ENCODE measurements around the gene PTPRU. TPM values are rescaled to one million over a fixed set of nuclear protein-coding genes. Genes with fewer than 3 reads are reported as not detected.

PTPRU gene
- total RNA-seq, 1 experiment from 2014 or later: 54.5 TPM

DNA sequence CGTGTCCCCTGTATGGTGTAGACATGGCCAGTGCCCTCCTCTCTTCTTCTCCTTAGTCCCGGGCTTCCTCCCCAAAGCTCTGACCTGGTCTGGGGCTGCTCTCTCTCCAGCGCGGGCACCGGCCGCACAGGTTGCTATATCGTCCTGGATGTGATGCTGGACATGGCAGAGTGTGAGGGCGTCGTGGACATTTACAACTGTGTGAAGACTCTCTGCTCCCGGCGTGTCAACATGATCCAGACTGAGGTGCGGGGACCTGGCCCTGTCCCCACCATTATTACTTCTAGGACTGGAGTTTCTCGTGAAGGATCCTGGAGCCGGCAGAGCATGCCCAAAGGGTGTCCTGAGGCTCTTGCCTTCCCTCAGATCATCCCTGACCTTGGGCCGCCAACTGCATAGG, 78.9 kb downstream of the PTPRU start:
- TF ChIP-seq, protein P1, sequence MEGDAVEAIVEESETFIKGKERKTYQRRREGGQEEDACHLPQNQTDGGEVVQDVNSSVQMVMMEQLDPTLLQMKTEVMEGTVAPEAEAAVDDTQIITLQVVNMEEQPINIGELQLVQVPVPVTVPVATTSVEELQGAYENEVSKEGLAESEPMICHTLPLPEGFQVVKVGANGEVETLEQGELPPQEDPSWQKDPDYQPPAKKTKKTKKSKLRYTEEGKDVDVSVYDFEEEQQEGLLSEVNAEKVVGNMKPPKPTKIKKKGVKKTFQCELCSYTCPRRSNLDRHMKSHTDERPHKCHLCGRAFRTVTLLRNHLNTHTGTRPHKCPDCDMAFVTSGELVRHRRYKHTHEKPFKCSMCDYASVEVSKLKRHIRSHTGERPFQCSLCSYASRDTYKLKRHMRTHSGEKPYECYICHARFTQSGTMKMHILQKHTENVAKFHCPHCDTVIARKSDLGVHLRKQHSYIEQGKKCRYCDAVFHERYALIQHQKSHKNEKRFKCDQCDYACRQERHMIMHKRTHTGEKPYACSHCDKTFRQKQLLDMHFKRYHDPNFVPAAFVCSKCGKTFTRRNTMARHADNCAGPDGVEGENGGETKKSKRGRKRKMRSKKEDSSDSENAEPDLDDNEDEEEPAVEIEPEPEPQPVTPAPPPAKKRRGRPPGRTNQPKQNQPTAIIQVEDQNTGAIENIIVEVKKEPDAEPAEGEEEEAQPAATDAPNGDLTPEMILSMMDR (IDR thresholded peaks at IDR 0.05; ENCODE audit: unreplicated experiment): no peak
- Mint-ChIP-seq H3K36me3 (ENCODE audit: insufficient read depth, unreplicated experiment) (no peaks in the 10 kb centered on the region), H3K27ac (ENCODE audit: unreplicated experiment) (no peak overlapping the region), H3K4me3 (ENCODE audit: low read depth, unreplicated experiment) (no peak overlapping the region), H3K4me1 (ENCODE audit: low read depth, unreplicated experiment) (no peaks in the 10 kb centered on the region), H3K27me3 (ENCODE audit: unreplicated experiment) (no peaks in the 10 kb centered on the region), H3K9me3 (ENCODE audit: low read depth, unreplicated experiment) (no peaks in the 10 kb centered on the region)
- intact Hi-C loops (cut with micrococcal nuclease; ENCODE audit: unreplicated experiment): no loop called here
- BruUV-seq (replicated peaks): no TSS peak
- CTCF ChIA-PET: no interaction called here
- DNase-seq: no peak

DNA sequence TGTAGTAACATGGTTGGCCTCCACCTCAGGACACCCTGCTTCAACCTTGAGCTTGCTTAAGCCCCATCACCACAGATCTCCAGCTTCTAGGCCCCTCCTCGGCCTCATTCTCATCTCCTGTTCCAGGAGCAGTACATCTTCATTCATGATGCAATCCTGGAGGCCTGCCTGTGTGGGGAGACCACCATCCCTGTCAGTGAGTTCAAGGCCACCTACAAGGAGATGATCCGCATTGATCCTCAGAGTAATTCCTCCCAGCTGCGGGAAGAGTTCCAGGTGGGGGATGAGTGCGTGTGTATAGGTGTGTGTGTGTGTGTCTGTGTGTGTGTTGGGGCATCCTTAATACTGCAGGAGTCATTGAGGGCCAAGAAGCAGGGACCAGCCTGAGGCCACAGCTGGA, 79.6 kb downstream of the PTPRU start:
- no peak overlapping the region for H3K27ac Mint-ChIP-seq (ENCODE audit: unreplicated experiment)
- no peaks in the 10 kb centered on the region for H3K9me3 Mint-ChIP-seq (ENCODE audit: low read depth, unreplicated experiment)
- H3K4me1 Mint-ChIP-seq (ENCODE audit: low read depth, unreplicated experiment): no peaks in the 10 kb centered on the region
- TF ChIP-seq, protein P1 (IDR thresholded peaks at IDR 0.05; ENCODE audit: unreplicated experiment): no peak
- H3K4me3 Mint-ChIP-seq (ENCODE audit: low read depth, unreplicated experiment): no peak overlapping the region
- no TSS peak for BruUV-seq (replicated peaks)
- no peak for DNase-seq
- intact Hi-C loops (cut with micrococcal nuclease; ENCODE audit: unreplicated experiment): no loop called here
- CTCF ChIA-PET: interaction anchor here (1.0 kb wide), 1 partner anchor 70 kb away, joined by 3 read pairs; no protein-coding TSS in a partner anchor
- no peaks in the 10 kb centered on the region for H3K36me3 Mint-ChIP-seq (ENCODE audit: insufficient read depth, unreplicated experiment)
- no peaks in the 10 kb centered on the region for H3K27me3 Mint-ChIP-seq (ENCODE audit: unreplicated experiment)

DNA sequence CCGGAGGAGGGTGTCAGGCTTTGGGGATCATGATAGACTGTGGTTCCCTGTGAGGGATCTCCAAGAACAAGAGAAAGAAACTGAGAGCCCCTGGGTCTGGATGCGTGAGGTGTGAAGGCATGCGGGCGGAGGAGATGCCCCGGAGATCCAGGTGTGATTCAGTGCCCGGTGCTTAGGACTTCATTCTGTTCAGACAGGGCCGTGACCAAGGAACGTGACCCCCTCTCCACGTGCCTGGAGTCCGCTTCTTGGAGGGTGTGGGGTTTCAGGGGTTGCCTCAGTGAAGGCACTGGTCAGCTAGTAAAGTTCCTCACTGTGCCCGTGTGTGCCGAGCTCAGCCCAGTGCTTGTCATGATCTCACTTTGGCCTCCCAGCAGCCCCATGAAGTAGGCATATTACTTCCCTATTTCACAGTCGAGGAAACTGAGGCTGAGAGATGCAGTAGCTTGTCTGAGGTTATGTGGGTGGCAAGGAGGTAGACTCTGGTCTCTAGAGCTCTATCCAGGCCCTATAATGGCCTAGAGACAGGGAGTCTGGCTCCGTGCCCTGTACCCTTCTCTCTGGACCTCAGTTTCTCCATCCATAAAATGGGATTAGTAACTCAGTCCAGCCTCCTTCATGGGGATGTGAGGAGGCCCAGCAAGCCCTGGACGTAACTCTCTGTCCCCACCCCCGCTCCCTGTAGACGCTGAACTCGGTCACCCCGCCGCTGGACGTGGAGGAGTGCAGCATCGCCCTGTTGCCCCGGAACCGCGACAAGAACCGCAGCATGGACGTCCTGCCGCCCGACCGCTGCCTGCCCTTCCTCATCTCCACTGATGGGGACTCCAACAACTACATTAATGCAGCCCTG, 81.0 kb downstream of the PTPRU start:
- Mint-ChIP-seq H3K4me3 (ENCODE audit: low read depth, unreplicated experiment) (no peak overlapping the region), H3K27me3 (ENCODE audit: unreplicated experiment) (no peaks in the 10 kb centered on the region), H3K27ac (ENCODE audit: unreplicated experiment) (no peak overlapping the region), H3K9me3 (ENCODE audit: low read depth, unreplicated experiment) (no peaks in the 10 kb centered on the region), H3K4me1 (ENCODE audit: low read depth, unreplicated experiment) (no peaks in the 10 kb centered on the region), H3K36me3 (ENCODE audit: insufficient read depth, unreplicated experiment) (no peaks in the 10 kb centered on the region)
- TF ChIP-seq, protein P1 (IDR thresholded peaks at IDR 0.05; ENCODE audit: unreplicated experiment): no peak
- BruUV-seq (replicated peaks): no TSS peak
- no peak for DNase-seq
- intact Hi-C loops (cut with micrococcal nuclease; ENCODE audit: unreplicated experiment): no loop called here
- CTCF ChIA-PET: no interaction called here

DNA sequence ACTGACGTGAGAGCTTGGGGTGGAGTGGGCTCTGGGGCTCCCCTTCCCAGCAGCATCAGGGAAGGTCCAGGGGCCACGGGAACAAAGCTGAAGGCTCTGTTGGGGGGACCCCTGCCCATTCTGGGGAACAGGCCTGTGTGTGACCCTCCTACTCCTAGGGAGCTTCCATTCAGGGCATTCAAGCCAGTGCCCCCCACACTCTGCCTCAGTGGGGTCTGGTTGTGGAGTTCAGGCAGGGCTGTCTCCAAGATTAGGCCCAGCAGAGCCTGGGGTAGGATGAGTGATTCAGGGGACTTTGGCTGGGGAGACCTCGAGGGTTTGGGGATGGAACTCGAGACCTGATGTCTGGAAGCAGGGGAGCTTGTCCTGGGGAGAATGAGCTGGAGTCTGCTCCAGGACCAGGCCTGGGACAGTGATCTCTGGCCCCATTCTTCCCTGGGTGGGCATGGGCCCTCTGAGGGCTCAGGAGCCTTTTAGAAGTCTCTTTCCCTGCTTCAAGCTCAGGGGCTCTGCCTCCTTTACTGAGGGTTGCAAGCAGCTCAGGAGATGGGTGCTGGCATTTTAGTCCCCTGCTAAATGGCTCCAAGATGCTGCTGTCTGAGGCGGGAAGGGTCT, 81.7 kb downstream of the PTPRU start:
- intact Hi-C loops (cut with micrococcal nuclease; ENCODE audit: unreplicated experiment): no loop called here
- no peaks in the 10 kb centered on the region for H3K36me3 Mint-ChIP-seq (ENCODE audit: insufficient read depth, unreplicated experiment)
- no peak for DNase-seq
- H3K27me3 Mint-ChIP-seq (ENCODE audit: unreplicated experiment): no peaks in the 10 kb centered on the region
- H3K27ac Mint-ChIP-seq (ENCODE audit: unreplicated experiment): no peak overlapping the region
- CTCF ChIA-PET: no interaction called here
- no peaks in the 10 kb centered on the region for H3K4me1 Mint-ChIP-seq (ENCODE audit: low read depth, unreplicated experiment)
- TF ChIP-seq, protein P1 (IDR thresholded peaks at IDR 0.05; ENCODE audit: unreplicated experiment): no peak
- no TSS peak for BruUV-seq (replicated peaks)
- no peaks in the 10 kb centered on the region for H3K9me3 Mint-ChIP-seq (ENCODE audit: low read depth, unreplicated experiment)
- H3K4me3 Mint-ChIP-seq (ENCODE audit: low read depth, unreplicated experiment): no peak overlapping the region
